ENCODE data around the gene RAPGEF5. TPM values are rescaled to one million over a fixed set of nuclear protein-coding genes. Genes with fewer than 3 reads are reported as not detected.

RAPGEF5 gene
- total and polyA plus RNA-seq, 4 experiments from 2014 or later, result not detected

DNA sequence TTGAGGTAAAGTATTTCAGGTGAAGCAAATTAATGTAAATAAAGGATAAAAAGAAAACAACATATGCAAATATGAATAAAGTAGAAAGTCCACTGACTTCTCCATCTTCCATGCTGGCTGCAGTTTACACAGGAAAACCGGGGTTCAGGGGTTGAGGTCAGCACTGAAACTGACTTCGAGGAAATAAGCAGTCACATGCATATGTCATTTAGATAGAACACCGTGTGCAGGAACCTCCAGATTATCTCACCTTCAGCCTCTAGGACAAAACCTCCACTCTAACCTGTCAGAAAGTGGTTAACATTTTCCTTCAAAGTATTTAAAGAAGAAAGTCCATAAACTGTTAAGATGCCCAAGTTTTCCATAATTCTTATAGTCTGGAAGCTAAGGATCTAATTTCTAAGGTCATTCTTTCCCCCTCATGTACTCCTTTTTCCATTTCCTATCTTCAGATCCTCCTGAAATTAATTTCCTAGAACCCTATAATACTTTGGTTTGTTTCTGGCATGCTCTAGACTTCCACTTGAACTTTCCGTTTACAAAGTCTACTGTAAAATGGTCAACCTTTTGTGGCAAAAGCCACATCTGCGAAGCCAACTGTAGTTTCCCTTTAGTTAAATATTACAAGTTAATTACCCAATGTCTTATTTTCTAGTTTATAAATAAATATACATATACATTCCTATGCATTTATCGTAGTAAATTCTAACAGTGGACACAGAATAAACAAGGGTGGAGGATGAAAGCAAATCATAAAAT lies 173.3 kb downstream of the RAPGEF5 start:
- no peaks in the 10 kb centered on the region for H3K9me3 ChIP-seq (ENCODE audit: control insufficient read depth in 1 of 2, low read length in 2 of 2)
- Mint-ChIP-seq H3K9me3 (no peaks in the 10 kb centered on the region), H3K36me3 (no peaks in the 10 kb centered on the region), H3K4me1 (no peaks in the 10 kb centered on the region), H3K4me3 (no peak overlapping the region), H3K27ac (no peak overlapping the region), H3K27me3 (peaks cover 15 to 19% of the 10 kb centered on the region in 2 donors)
- H3K4me1 ChIP-seq (ENCODE audit: insufficient read depth, low read length), result no peaks in the 10 kb centered on the region
- intact Hi-C loops (cut with micrococcal nuclease), result no loop called here
- no peaks in the 10 kb centered on the region for H3K27me3 ChIP-seq (ENCODE audit: insufficient read depth, low read length)
- H3K36me3 ChIP-seq (ENCODE audit: insufficient read depth, low read length), result no peaks in the 10 kb centered on the region
- ChIA-PET POLR2A (ENCODE audit: partially characterized antibody) (no interaction called here), CTCF (ENCODE audit: partially characterized antibody) (no interaction called here)
- no peak for DNase-seq
- H3K4me3 ChIP-seq (ENCODE audit: low read length in 2 of 2), result no peak overlapping the region
- H3K27ac ChIP-seq (ENCODE audit: low read depth, low read length), result no peak overlapping the region

DNA sequence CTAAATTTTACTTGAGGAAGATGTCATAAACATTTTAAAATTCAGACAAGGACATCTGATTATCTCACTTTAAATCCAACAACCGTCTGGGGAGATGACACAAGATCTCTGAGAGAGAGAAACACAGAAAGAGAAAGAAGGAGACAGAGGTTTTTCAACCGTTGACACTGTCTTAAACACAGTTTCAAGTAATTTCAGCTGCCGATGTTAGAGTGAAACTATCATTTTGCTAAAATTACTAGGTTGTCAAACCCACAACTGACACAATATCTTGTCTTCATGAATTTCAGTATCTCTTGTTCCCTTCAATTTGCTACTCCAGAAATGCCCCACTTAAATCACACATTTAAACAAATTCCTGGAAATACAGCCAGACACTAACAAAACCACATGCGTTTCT lies 174.8 kb downstream of the RAPGEF5 start:
- H3K9me3 Mint-ChIP-seq, result no peaks in the 10 kb centered on the region
- no peak overlapping the region for H3K27ac ChIP-seq (ENCODE audit: low read depth, low read length)
- DNase-seq, result no peak
- no peaks in the 10 kb centered on the region for H3K4me1 ChIP-seq (ENCODE audit: insufficient read depth, low read length)
- H3K4me1 Mint-ChIP-seq, result no peaks in the 10 kb centered on the region
- H3K36me3 ChIP-seq (ENCODE audit: insufficient read depth, low read length), result no peaks in the 10 kb centered on the region
- H3K27ac Mint-ChIP-seq, result no peak overlapping the region
- no peak overlapping the region for H3K4me3 Mint-ChIP-seq
- no peaks in the 10 kb centered on the region for H3K9me3 ChIP-seq (ENCODE audit: control insufficient read depth in 1 of 2, low read length in 2 of 2)
- H3K27me3 Mint-ChIP-seq, result peaks cover 18 to 24% of the 10 kb centered on the region in 2 donors
- H3K4me3 ChIP-seq (ENCODE audit: low read length in 2 of 2), result no peak overlapping the region
- H3K27me3 ChIP-seq (ENCODE audit: insufficient read depth, low read length), result no peaks in the 10 kb centered on the region
- no peaks in the 10 kb centered on the region for H3K36me3 Mint-ChIP-seq
- CTCF ChIA-PET (ENCODE audit: partially characterized antibody), result no interaction called here
- intact Hi-C loops (cut with micrococcal nuclease), result no loop called here
- POLR2A ChIA-PET (ENCODE audit: partially characterized antibody), result no interaction called here

DNA sequence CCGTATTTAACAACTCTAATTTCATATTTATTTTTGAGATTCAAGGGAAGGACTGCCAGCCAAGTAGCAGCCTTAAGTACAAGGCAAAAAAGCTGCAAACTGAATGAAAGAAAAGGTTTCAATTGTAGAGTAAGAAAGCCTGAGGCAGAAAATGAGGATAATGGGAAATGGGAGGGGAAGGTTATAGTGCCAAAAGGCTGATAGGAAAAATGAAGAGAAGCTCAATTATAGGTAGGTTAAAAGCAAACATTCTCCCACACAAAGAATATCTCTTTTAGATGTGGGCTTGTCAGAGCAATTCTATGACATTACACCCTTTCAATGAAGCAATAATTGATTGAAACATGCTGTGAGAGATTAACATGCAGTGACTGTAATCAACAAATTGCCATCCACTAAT lies 175.3 kb downstream of the RAPGEF5 start:
- H3K4me1 ChIP-seq (ENCODE audit: insufficient read depth, low read length), result no peaks in the 10 kb centered on the region
- H3K27me3 ChIP-seq (ENCODE audit: insufficient read depth, low read length), result no peaks in the 10 kb centered on the region
- H3K36me3 ChIP-seq (ENCODE audit: insufficient read depth, low read length), result no peaks in the 10 kb centered on the region
- no peak overlapping the region for H3K4me3 ChIP-seq (ENCODE audit: low read length in 2 of 2)
- CTCF ChIA-PET (ENCODE audit: partially characterized antibody), result no interaction called here
- H3K9me3 ChIP-seq (ENCODE audit: control insufficient read depth in 1 of 2, low read length in 2 of 2), result no peaks in the 10 kb centered on the region
- Mint-ChIP-seq H3K9me3 (no peaks in the 10 kb centered on the region), H3K27me3 (peaks cover 19 to 24% of the 10 kb centered on the region in 2 donors), H3K36me3 (no peaks in the 10 kb centered on the region), H3K4me3 (no peak overlapping the region), H3K4me1 (no peaks in the 10 kb centered on the region), H3K27ac (no peak overlapping the region)
- intact Hi-C loops (cut with micrococcal nuclease), result no loop called here
- no peak overlapping the region for H3K27ac ChIP-seq (ENCODE audit: low read depth, low read length)
- no peak for DNase-seq
- POLR2A ChIA-PET (ENCODE audit: partially characterized antibody), result no interaction called here

DNA sequence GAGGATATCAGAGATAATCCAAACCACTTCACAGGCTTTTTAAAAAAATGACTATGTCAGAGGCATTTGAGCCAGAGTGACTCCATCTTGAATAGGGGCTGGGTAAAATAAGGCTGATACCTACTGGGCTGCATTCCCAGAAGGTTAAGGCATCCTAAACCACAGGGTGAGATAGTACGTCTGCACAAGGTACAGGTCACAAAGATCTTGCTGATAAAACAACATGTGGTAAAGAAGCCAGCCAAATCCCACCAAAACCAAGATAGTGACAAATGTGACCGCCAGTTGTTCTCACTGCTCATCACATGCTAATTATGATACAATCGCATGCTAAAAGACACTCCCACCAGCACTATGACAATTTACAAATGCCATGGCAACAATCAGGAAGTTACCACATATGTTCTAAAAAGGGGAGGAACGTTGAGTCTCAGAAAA lies 177.5 kb downstream of the RAPGEF5 start:
- no peaks in the 10 kb centered on the region for H3K9me3 Mint-ChIP-seq
- peaks cover 18 to 21% of the 10 kb centered on the region in 2 donors for H3K27me3 Mint-ChIP-seq
- Histone ChIP-seq H3K4me3 (ENCODE audit: low read length in 2 of 2) (no peak overlapping the region), H3K27me3 (ENCODE audit: insufficient read depth, low read length) (no peaks in the 10 kb centered on the region), H3K36me3 (ENCODE audit: insufficient read depth, low read length) (no peaks in the 10 kb centered on the region), H3K4me1 (ENCODE audit: insufficient read depth, low read length) (no peaks in the 10 kb centered on the region), H3K27ac (ENCODE audit: low read depth, low read length) (no peak overlapping the region), H3K9me3 (ENCODE audit: control insufficient read depth in 1 of 2, low read length in 2 of 2) (no peaks in the 10 kb centered on the region)
- intact Hi-C loops (cut with micrococcal nuclease), result no loop called here
- no peaks in the 10 kb centered on the region for H3K36me3 Mint-ChIP-seq
- H3K27ac Mint-ChIP-seq, result no peak overlapping the region
- peaks cover 0 to 1% (median under 1%) of the 10 kb centered on the region in 4 donors for H3K4me1 Mint-ChIP-seq
- ChIA-PET POLR2A (ENCODE audit: partially characterized antibody) (no interaction called here), CTCF (ENCODE audit: partially characterized antibody) (no interaction called here)
- no peak for DNase-seq
- H3K4me3 Mint-ChIP-seq, result no peak overlapping the region

DNA sequence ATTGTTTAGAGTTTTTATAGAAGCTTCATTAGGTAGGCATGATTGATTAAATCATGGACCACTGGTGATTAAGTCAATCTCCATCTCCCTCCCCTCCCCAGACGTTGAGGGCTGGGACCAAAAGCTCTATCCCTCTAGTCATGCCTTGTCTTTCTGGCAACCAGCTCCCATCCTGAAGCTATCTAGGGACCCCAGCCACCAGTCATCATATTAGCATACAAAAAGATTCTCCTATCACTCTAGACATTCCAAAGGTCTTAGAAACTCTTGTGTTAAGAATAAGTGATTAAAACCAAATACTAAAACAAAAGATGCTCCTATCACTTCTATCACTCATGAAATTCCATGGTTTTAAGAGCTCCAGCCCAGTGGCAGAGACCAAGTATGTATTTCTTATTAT lies 178.2 kb downstream of the RAPGEF5 start:
- no peak overlapping the region for H3K27ac Mint-ChIP-seq
- peaks cover 0 to 5% (median 4%) of the 10 kb centered on the region in 4 donors for H3K4me1 Mint-ChIP-seq
- no peak overlapping the region for H3K4me3 Mint-ChIP-seq
- Histone ChIP-seq H3K4me1 (ENCODE audit: insufficient read depth, low read length) (no peaks in the 10 kb centered on the region), H3K27me3 (ENCODE audit: insufficient read depth, low read length) (no peaks in the 10 kb centered on the region), H3K9me3 (ENCODE audit: control insufficient read depth in 1 of 2, low read length in 2 of 2) (no peaks in the 10 kb centered on the region), H3K4me3 (ENCODE audit: low read length in 2 of 2) (no peak overlapping the region), H3K36me3 (ENCODE audit: insufficient read depth, low read length) (no peaks in the 10 kb centered on the region), H3K27ac (ENCODE audit: low read depth, low read length) (no peak overlapping the region)
- intact Hi-C loops (cut with micrococcal nuclease), result no loop called here
- no peaks in the 10 kb centered on the region for H3K36me3 Mint-ChIP-seq
- H3K27me3 Mint-ChIP-seq, result peaks cover 16 to 19% of the 10 kb centered on the region in 2 donors
- DNase-seq, result no peak
- CTCF ChIA-PET (ENCODE audit: partially characterized antibody), result no interaction called here
- POLR2A ChIA-PET (ENCODE audit: partially characterized antibody), result no interaction called here
- no peaks in the 10 kb centered on the region for H3K9me3 Mint-ChIP-seq

DNA sequence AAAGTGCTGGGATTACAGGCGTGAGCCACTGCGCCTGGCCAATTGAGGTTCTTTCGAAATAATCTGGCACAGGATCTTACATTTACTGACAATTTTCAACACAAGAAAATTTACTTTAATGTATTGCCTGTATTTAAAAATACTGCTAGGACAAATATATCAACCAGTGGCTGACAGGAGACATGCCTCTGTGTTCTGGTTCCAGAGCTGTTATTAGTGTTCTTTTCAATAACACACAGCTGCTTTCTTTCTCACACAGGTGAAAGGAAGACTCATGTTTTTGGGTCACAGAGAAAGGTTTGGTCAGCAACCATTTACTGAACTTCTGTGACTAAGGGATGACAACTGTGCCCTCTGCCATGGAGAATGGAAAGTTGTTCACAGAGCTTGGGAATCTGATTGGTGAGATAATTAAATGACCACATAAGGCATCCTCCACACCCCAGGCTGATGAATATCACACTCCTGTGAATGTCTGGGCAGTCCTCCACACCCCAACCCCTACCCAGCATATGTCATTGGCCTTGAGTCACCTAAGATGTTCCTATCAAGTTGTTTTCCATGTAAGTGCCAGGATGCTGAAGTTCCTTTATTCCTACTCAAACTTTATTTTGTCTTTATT lies 180.1 kb downstream of the RAPGEF5 start:
- Histone ChIP-seq H3K4me1 (ENCODE audit: insufficient read depth, low read length) (no peaks in the 10 kb centered on the region), H3K4me3 (ENCODE audit: low read length in 2 of 2) (no peak overlapping the region), H3K27ac (ENCODE audit: low read depth, low read length) (no peak overlapping the region), H3K27me3 (ENCODE audit: insufficient read depth, low read length) (no peaks in the 10 kb centered on the region), H3K9me3 (ENCODE audit: control insufficient read depth in 1 of 2, low read length in 2 of 2) (no peaks in the 10 kb centered on the region), H3K36me3 (ENCODE audit: insufficient read depth, low read length) (no peaks in the 10 kb centered on the region)
- intact Hi-C loops (cut with micrococcal nuclease), result no loop called here
- Mint-ChIP-seq H3K4me1 (peaks cover 0 to 5% (median 4%) of the 10 kb centered on the region in 4 donors), H3K27me3 (peaks cover 10 to 17% of the 10 kb centered on the region in 2 donors), H3K27ac (no peak overlapping the region), H3K4me3 (no peak overlapping the region), H3K36me3 (no peaks in the 10 kb centered on the region), H3K9me3 (no peaks in the 10 kb centered on the region)
- DNase-seq, result no peak
- ChIA-PET CTCF (ENCODE audit: partially characterized antibody) (no interaction called here), POLR2A (ENCODE audit: partially characterized antibody) (no interaction called here)

DNA sequence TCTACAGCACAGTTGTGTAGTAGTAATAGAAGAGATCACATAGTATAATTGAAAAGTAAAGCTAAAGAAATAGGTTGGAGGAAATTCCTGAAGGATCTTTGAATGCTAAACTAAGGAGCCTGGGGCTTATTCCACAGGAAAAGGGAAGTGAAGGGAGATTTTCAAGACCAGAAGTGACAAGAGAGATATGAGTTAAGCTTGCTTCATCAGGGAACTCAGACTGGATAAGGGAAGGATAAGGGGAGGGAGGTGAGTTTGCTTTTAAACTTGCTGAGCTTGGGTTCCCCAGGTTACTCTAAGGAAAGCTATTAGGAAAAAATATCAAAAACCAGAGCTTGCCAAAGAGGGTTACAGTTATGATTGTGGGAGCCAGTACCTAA lies 182.4 kb downstream of the RAPGEF5 start:
- H3K36me3 Mint-ChIP-seq, result no peaks in the 10 kb centered on the region
- no peaks in the 10 kb centered on the region for H3K4me1 ChIP-seq (ENCODE audit: insufficient read depth, low read length)
- H3K27ac ChIP-seq (ENCODE audit: low read depth, low read length), result no peak overlapping the region
- no peaks in the 10 kb centered on the region for H3K36me3 ChIP-seq (ENCODE audit: insufficient read depth, low read length)
- H3K4me3 Mint-ChIP-seq, result no peak overlapping the region
- H3K4me3 ChIP-seq (ENCODE audit: low read length in 2 of 2), result no peak overlapping the region
- H3K27ac Mint-ChIP-seq, result no peak overlapping the region
- peaks cover 0 to 5% (median 4%) of the 10 kb centered on the region in 4 donors for H3K4me1 Mint-ChIP-seq
- no peak for DNase-seq
- POLR2A ChIA-PET (ENCODE audit: partially characterized antibody), result no interaction called here
- CTCF ChIA-PET (ENCODE audit: partially characterized antibody), result interaction anchor here (1.4 kb wide), 1 partner anchor 11 kb away, joined by 3 read pairs; no protein-coding TSS in a partner anchor
- no peaks in the 10 kb centered on the region for H3K9me3 Mint-ChIP-seq
- peaks cover 6 to 9% of the 10 kb centered on the region in 2 donors for H3K27me3 Mint-ChIP-seq
- intact Hi-C loops (cut with micrococcal nuclease), result no loop called here
- no peaks in the 10 kb centered on the region for H3K27me3 ChIP-seq (ENCODE audit: insufficient read depth, low read length)
- no peaks in the 10 kb centered on the region for H3K9me3 ChIP-seq (ENCODE audit: control insufficient read depth in 1 of 2, low read length in 2 of 2)
